Loucy (cell line): ENCODE measurements around the gene ARHGAP32.
"Not testable (repeated sequence)": the region's sequence is repeated elsewhere in the genome, so short reads cannot be mapped to it uniquely, and the experiment has no call there.

Experiments
- H2AFZ ChIP-seq: fragments of 200-600 bp; sonication (generic); 2 replicates; pipeline ENCODE4 v1.6.0; 2016; ENCODE audit warnings: antibody characterized with exemption, mild to moderate bottlenecking, low read length, moderate library complexity
- H3F3A ChIP-seq: fragments of 200-600 bp; 2 replicates; pipeline ENCODE4 v1.6.0; 2016; ENCODE audit warnings: antibody characterized with exemption, low read depth, mild to moderate bottlenecking
- H3K27me3 ChIP-seq: fragments of 200-600 bp; sonication (generic); 2 replicates; pipeline ENCODE4 v1.6.1; 2014; ENCODE audit warnings: low read length, mild to moderate bottlenecking; ENCODE audit not compliant: insufficient read depth, poor library complexity, severe bottlenecking
- H3K36me3 ChIP-seq: fragments of 200-600 bp; sonication (generic); 2 replicates; pipeline ENCODE4 v1.6.1; 2016; ENCODE audit warnings: low read length; ENCODE audit not compliant: insufficient read depth
- H3K4me1 ChIP-seq: fragments of 200-600 bp; sonication (generic); 2 replicates; pipeline ENCODE4 v1.5.1; 2014; ENCODE audit warnings: low read length, mild to moderate bottlenecking; ENCODE audit not compliant: insufficient read depth, poor library complexity, severe bottlenecking
- H3K4me2 ChIP-seq: fragments of 200-600 bp; sonication (generic); 2 replicates; pipeline ENCODE4 v1.6.0; 2014; ENCODE audit warnings: antibody characterized with exemption, low read length, low read depth, mild to moderate bottlenecking; ENCODE audit not compliant: poor library complexity, severe bottlenecking
- H3K4me3 ChIP-seq: fragments of 200-600 bp; sonication (generic); 2 replicates; pipeline ENCODE4 v1.5.1; 2014; ENCODE audit warnings: low read length, mild to moderate bottlenecking, mixed read lengths; ENCODE audit not compliant: poor library complexity, severe bottlenecking
- H3K79me2 ChIP-seq: fragments of 200-600 bp; sonication (generic); 2 replicates; pipeline ENCODE4 v1.6.1; 2014; ENCODE audit warnings: low read length; ENCODE audit not compliant: insufficient read depth
- H3K9ac ChIP-seq: fragments of 200-600 bp; sonication (generic); 2 replicates; pipeline ENCODE4 v1.6.0; 2014; ENCODE audit warnings: mild to moderate bottlenecking, low read depth, low read length, moderate library complexity; ENCODE audit not compliant: poor library complexity, severe bottlenecking
- H3K9me2 ChIP-seq: fragments of 200-600 bp; sonication (generic); replicated peaks from 2 replicates; pipeline ENCODE4 v1.6.1; 2016; ENCODE audit warnings: low read depth, low read length, mixed read lengths
- H3K9me3 ChIP-seq: fragments of 200-600 bp; sonication (generic); 2 replicates; pipeline ENCODE4 v1.6.1; 2014; ENCODE audit warnings: mild to moderate bottlenecking, antibody characterized with exemption, low read length, low read depth; ENCODE audit not compliant: insufficient read depth
- H4K20me1 ChIP-seq: fragments of 200-600 bp; sonication (generic); 2 replicates; pipeline ENCODE4 v1.6.0; 2014; ENCODE audit warnings: antibody characterized with exemption, low read length, mild to moderate bottlenecking; ENCODE audit not compliant: insufficient read depth, poor library complexity, severe bottlenecking
- CTCF ChIP-seq: fragments of 200-600 bp; sonication (generic); conservative IDR thresholded peaks from 2 replicates; pipeline ENCODE4 v1.5.1; 2014; ENCODE audit warnings: mild to moderate bottlenecking, antibody characterized with exemption, low read length
- EZH2phosphoT487 ChIP-seq: fragments of 200-600 bp; IDR thresholded peaks from 2 replicates; pipeline ENCODE4 v1.6.1; 2018; ENCODE audit warnings: antibody characterized with exemption, mild to moderate bottlenecking, moderate library complexity, borderline replicate concordance

ARHGAP32 gene

DNA sequence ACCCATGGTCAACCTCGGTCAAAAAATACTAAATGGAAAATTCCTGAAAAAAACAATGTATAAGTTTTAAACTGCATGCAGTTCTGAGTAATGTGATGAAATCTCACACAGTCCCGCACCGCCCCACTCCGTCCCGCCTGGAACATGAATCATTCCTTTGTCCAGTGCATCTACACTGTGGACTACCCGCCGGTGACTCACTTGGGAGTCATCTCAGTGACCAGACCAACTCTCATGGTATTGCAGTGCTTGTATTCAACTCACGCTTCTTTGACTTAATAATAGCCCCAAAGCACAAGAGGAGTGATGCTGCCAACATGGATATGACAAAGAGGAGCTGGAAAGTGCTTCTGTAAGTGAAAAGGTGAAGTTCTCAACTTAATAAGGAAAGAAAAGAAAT, 48.8 kb downstream of the ARHGAP32 start:
- Histone ChIP-seq H3K4me1 (peaks cover 1% of the 10 kb centered on the region), H3K9me3 (no peaks in the 10 kb centered on the region), H3K4me3 (no peak overlapping the region), H3K27me3 (no peaks in the 10 kb centered on the region), H4K20me1 (no peaks in the 10 kb centered on the region), H3K9me2 (no peaks in the 10 kb centered on the region), H3K79me2 (peaks cover 5% of the 10 kb centered on the region; the same call in 1 of the 2 replicates), H3F3A (no peaks in the 10 kb centered on the region), H2AFZ (no peak overlapping the region), H3K4me2 (no peak overlapping the region), H3K36me3 (no peaks in the 10 kb centered on the region), H3K9ac (no peak overlapping the region)
- TF ChIP-seq EZH2phosphoT487 (no peak), CTCF (no peak)

GRCh38 chr11:129141748-129142523, 50.2 kb downstream of the ARHGAP32 start:
- no peaks in the 10 kb centered on the region for H3K9me2 ChIP-seq
- TF ChIP-seq EZH2phosphoT487 = no peak
- TF ChIP-seq CTCF = no peak
- H3K9me3 ChIP-seq = no peaks in the 10 kb centered on the region
- H3F3A ChIP-seq = no peaks in the 10 kb centered on the region
- no peak overlapping the region for H2AFZ ChIP-seq
- H3K4me1 ChIP-seq = peaks cover 6% of the 10 kb centered on the region
- H3K4me2 ChIP-seq = no peak overlapping the region
- no peaks in the 10 kb centered on the region for H4K20me1 ChIP-seq
- no peaks in the 10 kb centered on the region for H3K79me2 ChIP-seq
- no peaks in the 10 kb centered on the region for H3K27me3 ChIP-seq
- no peak overlapping the region for H3K4me3 ChIP-seq
- no peak overlapping the region for H3K9ac ChIP-seq
- H3K36me3 ChIP-seq = no peaks in the 10 kb centered on the region

- H3K9me3 ChIP-seq = no peaks in the 10 kb centered on the region
- no peak overlapping the region for H2AFZ ChIP-seq
- no peaks in the 10 kb centered on the region for H3K36me3 ChIP-seq
- H3K9me2 ChIP-seq = no peaks in the 10 kb centered on the region
- H3K4me1 ChIP-seq = peaks cover 9% of the 10 kb centered on the region
- no peaks in the 10 kb centered on the region for H3K27me3 ChIP-seq
- peaks cover 3% of the 10 kb centered on the region for H4K20me1 ChIP-seq
- no peak overlapping the region for H3K9ac ChIP-seq
- peaks cover 22% of the 10 kb centered on the region for H3K79me2 ChIP-seq
- no peaks in the 10 kb centered on the region for H3F3A ChIP-seq
- no peak overlapping the region for H3K4me3 ChIP-seq
- no peak overlapping the region for H3K4me2 ChIP-seq
- TF ChIP-seq EZH2phosphoT487 = no peak
- TF ChIP-seq CTCF = no peak
Observed at GRCh38 chr11:129131316-129131715, 60.8 kb downstream of the ARHGAP32 start.

DNA sequence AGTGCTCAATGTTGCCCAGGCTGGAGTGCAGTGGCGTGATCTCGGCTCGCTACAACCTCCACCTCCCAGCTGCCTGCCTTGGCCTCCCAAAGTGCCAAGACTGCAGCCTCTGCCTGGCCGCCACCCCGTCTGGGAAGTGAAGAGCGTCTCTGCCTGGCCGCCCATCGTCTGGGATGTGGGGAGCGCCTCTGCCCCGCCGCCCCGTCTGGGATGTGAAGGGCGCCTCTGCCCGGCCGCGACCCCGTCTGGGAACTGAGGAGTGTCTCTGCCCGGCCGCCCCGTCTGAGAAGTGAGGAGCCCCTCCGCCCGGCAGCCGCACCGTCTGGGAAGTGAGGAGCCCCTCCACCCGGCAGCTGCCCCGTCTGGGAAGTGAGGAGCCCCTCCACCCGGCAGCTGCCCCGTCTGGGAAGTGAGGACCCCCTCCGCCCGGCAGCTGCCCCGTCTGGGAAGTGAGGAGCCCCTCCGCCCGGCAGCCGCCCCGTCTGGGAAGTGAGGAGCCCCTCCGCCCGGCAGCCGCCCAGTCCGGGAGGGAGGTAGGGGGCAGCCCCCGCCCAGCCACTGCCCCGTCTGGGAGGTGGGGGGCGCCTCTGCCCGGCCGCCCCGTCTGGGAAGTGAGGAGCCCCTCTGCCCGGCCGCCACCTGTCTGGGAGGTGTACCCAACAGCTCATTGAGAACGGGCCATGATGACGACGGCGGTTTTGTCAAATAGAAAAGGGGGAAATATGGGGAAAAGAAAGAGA, 63.1 kb downstream of the ARHGAP32 start:
- peaks cover 14% of the 10 kb centered on the region for H3K79me2 ChIP-seq
- H4K20me1 ChIP-seq, H3F3A ChIP-seq, H3K4me3 ChIP-seq, H3K27me3 ChIP-seq, H3K9ac ChIP-seq, H3K4me2 ChIP-seq, H3K9me2 ChIP-seq, H3K4me1 ChIP-seq, H3K36me3 ChIP-seq, H3K9me3 ChIP-seq, H2AFZ ChIP-seq: not testable (repeated sequence)
